Neuron (in vitro differentiated cells): ENCODE results near the gene DRC7.
"Not testable (repeated sequence)": the region's sequence is repeated elsewhere in the genome, so short reads cannot be mapped to it uniquely, and the experiment has no call there.

Source experiments
- H2AFZ ChIP-seq: one replicate; pipeline ENCODE4 v1.6.1; 2013; ENCODE audit warnings: low read depth, mild to moderate bottlenecking, inconsistent platforms, low read length, moderate library complexity
- H3K27me3 ChIP-seq: one replicate; pipeline ENCODE4 v1.6.1; 2013; ENCODE audit warnings: low read length; ENCODE audit not compliant: insufficient read depth
- H3K36me3 ChIP-seq: one replicate; pipeline ENCODE4 v1.6.1; 2013; ENCODE audit warnings: low read length; ENCODE audit not compliant: insufficient read depth
- H3K4me1 ChIP-seq: one replicate; pipeline ENCODE4 v1.6.1; 2013; ENCODE audit warnings: low read length; ENCODE audit not compliant: insufficient read depth
- H3K4me3 ChIP-seq: 2 replicates; pipeline ENCODE4 v1.5.1; 2013; ENCODE audit warnings: mild to moderate bottlenecking, low read length, moderate library complexity
- H3K9me3 ChIP-seq: one replicate; pipeline ENCODE4 v1.6.1; 2013; ENCODE audit warnings: low read length

DRC7 gene

DNA sequence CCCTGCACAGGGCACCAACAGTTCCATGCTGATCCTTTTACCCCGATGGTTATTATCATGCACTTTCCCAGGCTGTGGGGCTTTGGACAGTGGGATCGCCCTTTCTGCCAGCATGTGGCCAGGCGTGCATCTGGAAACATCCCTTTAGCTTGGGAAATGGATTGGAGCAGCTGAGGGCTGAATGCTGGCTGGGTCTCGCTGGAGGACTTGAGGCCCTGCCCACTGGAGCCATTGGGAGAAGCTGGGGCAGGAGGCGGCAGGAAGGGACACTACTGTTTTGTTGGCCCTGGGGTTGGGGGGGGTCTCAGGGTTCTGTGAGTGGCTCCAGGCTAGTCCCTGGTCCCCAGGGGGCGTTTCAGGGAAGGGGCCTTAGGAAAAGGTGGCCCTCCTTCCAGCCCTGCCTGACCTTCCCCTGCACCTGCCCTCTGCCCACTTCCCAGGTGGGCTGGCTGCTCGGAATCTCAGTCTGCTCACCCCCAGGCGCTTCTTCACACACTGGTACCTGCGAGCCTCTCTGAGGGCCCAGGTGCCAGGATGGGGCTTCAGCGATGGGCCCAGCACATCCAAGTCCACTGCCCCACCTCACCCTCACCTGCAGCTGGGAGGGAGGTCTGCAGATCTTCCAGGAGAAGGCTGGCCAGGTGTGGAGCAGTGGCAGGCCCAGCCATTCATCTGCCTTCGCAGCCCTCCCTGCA lies 28.1 kb upstream of the DRC7 start:
- H3K4me1 ChIP-seq, result no peaks in the 10 kb centered on the region
- peaks cover 29% of the 10 kb centered on the region for H3K36me3 ChIP-seq
- H2AFZ ChIP-seq, result no peak overlapping the region
- H3K27me3 ChIP-seq, result no peaks in the 10 kb centered on the region
- H3K4me3 ChIP-seq, result no peak overlapping the region
- H3K9me3 ChIP-seq, result no peaks in the 10 kb centered on the region

DNA sequence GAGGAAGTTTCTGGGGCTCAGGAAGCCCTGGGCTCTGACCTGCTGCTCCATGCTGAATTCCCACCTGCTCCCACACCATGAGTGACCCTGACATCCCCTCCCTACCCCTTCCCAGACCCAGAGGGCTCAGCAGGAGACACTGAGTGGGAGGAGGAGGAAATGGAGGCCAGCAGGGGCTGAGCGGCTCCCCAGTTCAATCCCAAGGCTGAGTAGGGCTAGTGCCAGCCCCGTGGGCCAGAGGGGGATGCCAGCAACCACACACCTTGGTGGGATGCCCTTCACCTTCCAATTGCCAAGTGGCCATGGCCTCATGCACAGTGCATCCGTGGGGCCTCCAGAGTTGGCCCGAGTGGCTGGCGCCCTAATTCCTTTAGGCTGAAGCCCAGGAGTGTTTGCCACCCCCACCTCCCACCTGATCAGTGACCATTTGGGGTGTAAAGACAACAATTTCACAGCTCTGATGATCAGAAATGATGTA lies 27.5 kb upstream of the DRC7 start:
- Histone ChIP-seq H3K36me3 (peaks cover 24% of the 10 kb centered on the region), H3K27me3 (no peaks in the 10 kb centered on the region), H3K9me3 (no peaks in the 10 kb centered on the region), H3K4me1 (no peaks in the 10 kb centered on the region), H2AFZ (no peak overlapping the region), H3K4me3 (no peak overlapping the region)

DNA sequence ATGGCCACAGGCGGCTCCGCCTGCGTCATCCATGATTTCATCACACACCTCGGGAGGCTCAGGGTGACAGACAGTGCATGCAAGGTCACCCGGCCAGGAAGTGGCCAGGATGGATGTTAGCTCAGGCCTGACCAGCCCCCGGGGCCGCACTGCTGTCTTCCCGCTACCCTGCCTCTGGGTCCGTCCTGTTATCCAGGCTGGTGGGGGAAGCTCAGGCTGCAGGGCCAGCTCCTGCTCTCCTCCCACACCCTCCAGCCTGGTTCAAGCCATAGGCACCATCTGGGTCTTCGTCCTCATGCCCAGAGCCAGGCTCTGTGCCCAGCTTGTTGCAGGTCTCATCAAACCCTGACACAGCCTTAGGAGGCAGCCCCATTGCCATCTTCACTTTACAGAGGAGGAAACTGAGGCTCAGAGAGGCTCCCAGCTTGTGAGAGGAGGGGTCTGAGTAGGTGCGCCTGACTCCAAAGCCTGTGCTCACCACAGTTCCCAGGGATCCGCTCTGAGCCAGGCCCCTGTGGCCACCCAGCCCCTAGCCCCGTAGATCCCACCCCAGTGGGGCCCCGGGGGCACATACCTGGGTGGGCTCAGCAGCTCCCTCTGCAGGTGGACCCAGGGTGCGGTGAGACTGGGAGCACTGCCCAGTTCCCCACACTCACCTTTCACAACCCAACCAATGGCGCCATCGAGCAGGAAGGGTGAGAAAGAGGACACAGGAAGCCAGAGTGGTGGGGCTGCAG lies 26.9 kb upstream of the DRC7 start:
- Histone ChIP-seq H2AFZ (no peak overlapping the region), H3K27me3 (no peaks in the 10 kb centered on the region), H3K36me3 (peaks cover 18% of the 10 kb centered on the region), H3K9me3 (no peaks in the 10 kb centered on the region), H3K4me3 (no peak overlapping the region), H3K4me1 (no peaks in the 10 kb centered on the region)

DNA sequence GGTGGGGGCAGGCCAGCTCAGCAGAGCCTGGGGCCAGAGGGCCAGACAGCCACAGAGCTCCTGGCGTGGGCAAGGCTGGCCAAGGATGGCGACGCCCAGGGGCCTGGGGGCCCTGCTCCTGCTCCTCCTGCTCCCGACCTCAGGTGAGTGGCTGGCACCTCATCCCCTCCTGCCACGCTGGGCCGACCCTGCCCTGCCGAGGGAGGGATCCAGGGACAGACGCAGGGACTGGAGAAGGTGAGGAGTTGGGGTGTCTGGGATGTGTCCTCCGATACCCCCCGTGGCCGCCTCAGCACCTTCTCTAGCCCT lies 26.4 kb upstream of the DRC7 start, which contains the start of gene ADGRG3:
Gene ADGRG3 (plus strand): TSS at position 44 of the 309 bp plus-strand sequence. CDS start 42 bp downstream, at position 86.
- Histone ChIP-seq H3K36me3 (peaks cover 12% of the 10 kb centered on the region), H3K27me3 (no peaks in the 10 kb centered on the region), H3K4me3 (no peak within 1 kb of the TSS), H3K4me1 (no peaks in the 10 kb centered on the region), H3K9me3 (no peaks in the 10 kb centered on the region), H2AFZ (no peak within 1 kb of the TSS)

DNA sequence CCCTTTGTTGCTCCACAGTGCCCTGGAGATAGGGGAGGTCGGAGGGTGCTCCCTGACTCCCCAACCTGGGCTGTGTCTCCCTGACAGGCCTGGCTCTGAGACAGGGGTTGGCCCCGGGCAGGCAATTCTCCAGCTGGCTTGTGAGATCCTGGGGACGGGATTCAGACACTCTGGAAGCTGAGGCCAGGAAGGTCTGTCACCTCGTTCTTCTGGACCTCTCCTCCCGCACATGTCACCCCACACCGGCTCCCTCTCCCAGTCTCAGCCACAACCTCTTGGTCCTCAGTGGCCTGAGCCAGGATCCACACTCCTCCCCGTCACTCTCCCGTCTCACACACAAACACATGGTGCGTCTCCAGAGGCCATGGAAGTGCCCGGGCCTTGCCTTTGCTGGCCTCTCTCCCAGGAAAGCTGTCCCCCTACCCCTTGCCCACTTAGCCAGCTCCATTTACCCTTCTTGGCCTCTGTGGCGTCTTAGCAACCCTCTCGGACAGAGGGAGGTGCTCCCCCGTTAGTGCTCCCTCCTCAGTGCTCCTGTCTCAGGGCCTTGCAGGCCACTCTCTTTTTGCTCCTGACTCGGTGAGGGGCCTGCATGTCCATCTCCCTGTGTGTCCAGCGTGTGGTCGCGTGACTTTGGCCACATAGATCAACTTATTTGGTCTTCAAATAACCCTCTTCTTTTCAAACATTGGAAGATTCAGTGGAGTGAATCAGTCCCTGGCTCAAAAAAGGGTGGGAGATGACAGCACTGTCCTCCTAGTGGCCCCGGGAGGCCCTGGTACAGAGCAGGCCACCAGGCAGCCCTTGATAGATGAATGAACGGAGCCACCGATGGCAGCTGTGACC lies 25.8 kb upstream of the DRC7 start:
- Histone ChIP-seq H3K36me3 (peaks cover 7% of the 10 kb centered on the region), H3K9me3 (no peaks in the 10 kb centered on the region), H3K4me3 (no peak overlapping the region), H2AFZ (no peak overlapping the region), H3K27me3 (peaks cover 4% of the 10 kb centered on the region), H3K4me1 (no peaks in the 10 kb centered on the region)

DNA sequence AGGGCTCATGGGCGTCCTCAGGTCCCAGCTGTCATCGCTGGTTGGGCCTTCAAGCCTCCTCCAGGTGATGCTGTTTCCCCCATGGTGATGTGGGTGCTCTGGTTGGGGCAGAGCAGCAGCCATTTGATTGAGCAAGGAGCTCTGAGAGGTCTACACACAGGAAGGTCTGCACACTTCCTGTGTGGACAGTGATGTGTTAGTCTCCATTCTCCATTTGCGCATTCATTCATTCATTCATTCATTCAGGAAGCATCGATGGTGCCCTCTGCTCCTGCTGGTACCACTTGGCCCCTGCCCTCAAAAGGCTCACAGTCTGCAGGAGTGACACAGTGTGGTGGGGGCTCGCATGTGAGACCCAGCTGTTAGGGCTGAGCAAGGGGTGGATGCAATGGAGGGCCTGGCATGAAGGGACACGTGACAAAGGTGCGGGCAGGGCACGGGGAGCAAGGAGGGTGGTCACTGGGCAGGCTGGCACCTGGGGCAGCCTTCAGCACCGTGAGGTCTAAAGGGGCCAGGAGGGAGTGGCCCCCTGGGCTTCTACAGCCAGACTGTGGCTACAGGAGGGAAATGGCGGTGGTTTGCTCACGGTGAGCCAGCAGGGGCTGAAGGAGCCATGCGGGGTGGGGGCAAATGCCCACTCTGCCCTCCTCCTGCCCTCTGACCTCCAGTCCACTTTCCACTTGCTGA lies 25.0 kb upstream of the DRC7 start:
- Histone ChIP-seq H3K27me3 (peaks cover 9% of the 10 kb centered on the region), H3K9me3 (no peaks in the 10 kb centered on the region), H3K36me3 (peaks cover under 1% of the 10 kb centered on the region), H3K4me1 (no peaks in the 10 kb centered on the region), H2AFZ (no peak overlapping the region), H3K4me3 (no peak overlapping the region)

DNA sequence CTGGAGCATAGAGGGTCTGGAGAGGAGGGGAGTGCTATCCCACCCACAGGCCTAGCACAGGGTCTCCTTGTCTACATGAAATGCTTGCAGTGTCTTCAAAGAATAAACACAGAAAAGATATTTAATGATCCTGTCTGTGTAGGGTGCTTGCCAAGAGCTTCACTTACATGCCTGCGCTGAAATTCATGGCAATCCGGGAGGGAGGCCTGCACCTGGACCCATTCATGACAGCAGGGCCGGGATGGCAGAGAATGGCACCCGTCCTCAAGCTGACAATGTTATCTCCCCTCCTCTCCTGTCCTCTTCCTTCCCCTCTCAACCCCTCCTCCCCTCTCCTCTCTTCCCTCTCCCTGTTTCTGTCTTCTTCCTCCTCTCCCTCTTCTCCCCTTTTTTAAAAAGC lies 24.4 kb upstream of the DRC7 start:
- Histone ChIP-seq H3K27me3 (peaks cover 9% of the 10 kb centered on the region), H3K36me3 (no peaks in the 10 kb centered on the region), H3K9me3 (no peaks in the 10 kb centered on the region), H3K4me1 (no peaks in the 10 kb centered on the region), H3K4me3 (no peak overlapping the region), H2AFZ (no peak overlapping the region)

DNA sequence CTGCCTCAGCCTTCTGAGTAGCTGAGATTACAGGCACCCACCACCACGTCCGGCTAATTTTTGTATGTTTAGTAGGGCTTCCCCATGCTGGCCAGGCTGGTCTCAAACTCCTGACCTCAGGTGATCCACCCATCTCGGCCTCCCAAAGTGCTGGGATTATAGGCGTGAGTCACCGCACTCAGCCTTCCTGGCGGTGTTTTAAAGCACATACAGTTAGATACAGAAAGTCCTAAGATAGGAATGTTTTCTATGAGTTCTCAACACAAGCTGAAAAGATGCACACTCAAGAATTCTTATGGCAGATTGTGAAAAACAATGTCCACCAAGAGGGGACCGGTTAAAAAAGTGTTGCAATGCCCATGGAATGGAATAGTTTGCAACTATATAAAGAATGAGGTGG lies 23.2 kb upstream of the DRC7 start:
- H3K4me3 ChIP-seq, H3K27me3 ChIP-seq, H3K36me3 ChIP-seq, H2AFZ ChIP-seq, H3K9me3 ChIP-seq, H3K4me1 ChIP-seq: not testable (repeated sequence)

DNA sequence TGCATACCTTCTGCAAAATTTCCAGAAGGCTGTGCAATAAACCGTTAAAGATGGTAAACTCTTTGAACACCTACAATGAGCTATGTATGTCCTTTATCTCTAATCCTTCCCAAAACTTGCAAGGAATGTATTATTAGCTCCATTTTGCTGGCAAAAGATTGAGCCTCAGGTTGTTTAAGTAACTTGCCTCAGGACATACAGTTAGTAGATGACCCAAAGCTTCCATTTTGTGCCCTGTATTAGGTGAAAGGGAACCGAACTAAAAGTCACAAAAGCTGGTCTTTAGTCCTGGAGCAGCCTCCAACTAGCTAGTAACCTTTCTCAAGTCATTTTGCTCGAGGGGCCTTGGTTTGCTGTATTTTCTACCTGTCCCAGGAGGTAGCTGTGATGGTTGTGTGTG lies 22.2 kb upstream of the DRC7 start:
- no peaks in the 10 kb centered on the region for H3K36me3 ChIP-seq
- no peaks in the 10 kb centered on the region for H3K4me1 ChIP-seq
- H3K27me3 ChIP-seq, result peaks cover 11% of the 10 kb centered on the region
- no peaks in the 10 kb centered on the region for H3K9me3 ChIP-seq
- H3K4me3 ChIP-seq, result no peak overlapping the region
- no peak overlapping the region for H2AFZ ChIP-seq

DNA sequence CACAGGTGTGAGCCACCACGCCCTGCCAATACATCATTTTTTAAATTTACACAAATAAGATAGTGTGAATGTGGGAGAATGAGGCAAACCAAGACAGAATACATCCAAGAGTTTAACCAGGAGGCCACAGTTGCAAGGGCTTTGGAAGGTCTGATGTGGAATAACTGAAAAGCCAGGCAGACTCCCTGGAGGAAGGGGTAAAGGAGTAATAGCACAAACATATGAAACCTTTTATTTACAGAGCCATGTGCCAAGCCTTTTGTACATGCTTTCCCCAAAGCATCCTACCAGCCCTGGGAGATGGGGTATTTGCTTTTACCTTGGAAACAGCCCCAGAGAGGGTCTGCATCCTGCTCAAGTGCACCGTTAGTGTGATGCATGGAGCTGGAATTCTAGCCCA lies 21.8 kb upstream of the DRC7 start:
- H3K27me3 ChIP-seq, result peaks cover 11% of the 10 kb centered on the region
- H3K9me3 ChIP-seq, result no peaks in the 10 kb centered on the region
- H2AFZ ChIP-seq, result no peak overlapping the region
- H3K4me1 ChIP-seq, result no peaks in the 10 kb centered on the region
- H3K4me3 ChIP-seq, result no peak overlapping the region
- no peaks in the 10 kb centered on the region for H3K36me3 ChIP-seq

DNA sequence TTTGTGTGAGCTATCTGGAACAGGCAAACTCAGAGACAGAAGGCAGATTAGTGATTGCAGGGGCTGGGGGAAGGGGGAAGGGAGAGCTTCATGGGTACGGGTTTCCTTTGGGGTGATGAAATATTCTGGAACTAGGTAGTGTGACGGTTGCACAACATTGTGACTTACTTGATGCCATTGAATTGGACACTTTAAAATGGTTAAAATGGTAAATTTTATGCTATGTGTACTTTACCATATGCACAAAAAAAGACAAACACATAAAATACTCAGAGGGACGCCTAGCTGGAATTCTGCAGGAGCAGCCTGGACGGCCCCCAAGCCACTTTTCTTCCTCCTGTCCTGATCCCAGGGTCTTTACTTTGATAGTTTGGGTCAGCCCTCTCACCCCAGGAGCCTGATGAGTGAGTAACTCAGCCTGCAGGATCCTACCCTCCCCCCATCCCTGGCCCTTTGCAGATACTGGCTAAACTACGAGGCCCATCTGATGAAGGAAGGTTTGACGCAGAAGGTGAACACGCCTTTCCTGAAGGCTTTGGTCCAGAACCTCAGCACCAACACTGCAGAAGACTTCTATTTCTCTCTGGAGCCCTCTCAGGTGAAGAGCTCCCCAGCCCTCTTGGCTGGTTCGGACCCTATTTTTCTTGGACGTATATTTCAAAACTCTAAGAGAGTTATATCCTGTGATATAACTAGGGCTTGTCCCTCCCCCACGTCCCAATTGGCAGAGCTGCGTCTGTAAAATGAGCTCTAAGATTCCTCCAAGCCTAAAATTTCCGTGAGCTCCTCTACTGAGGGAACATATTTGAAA lies 18.7 kb upstream of the DRC7 start:
- no peak overlapping the region for H3K4me3 ChIP-seq
- no peaks in the 10 kb centered on the region for H3K36me3 ChIP-seq
- no peaks in the 10 kb centered on the region for H3K9me3 ChIP-seq
- no peaks in the 10 kb centered on the region for H3K4me1 ChIP-seq
- H2AFZ ChIP-seq, result no peak overlapping the region
- H3K27me3 ChIP-seq, result peaks cover 11% of the 10 kb centered on the region

DNA sequence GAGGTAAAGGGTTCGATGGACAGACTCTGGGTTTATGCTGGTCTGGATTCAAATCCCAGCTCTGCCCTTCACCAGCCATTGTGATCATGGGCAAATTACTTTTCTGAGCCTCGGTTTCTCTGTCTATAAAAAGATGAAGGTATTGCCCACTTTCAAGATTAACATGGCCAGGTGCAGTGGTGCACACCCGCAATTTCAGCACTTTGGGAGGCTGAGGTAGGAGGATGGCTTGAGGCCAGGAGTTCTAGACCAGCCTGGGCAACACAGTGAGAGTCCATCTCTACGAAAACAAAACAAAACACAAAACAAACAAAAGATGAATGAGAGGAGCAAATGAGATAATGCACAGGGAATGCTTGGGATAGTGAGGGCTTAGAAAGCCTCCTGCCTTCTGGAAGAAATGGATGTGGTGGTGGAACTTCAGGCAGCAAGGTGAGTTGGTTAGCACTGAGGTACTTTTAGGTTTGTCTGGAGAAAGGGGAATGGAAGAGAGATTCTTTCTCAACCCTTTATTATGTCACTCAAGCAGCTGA lies 18.0 kb upstream of the DRC7 start:
- no peaks in the 10 kb centered on the region for H3K36me3 ChIP-seq
- no peak overlapping the region for H2AFZ ChIP-seq
- H3K4me1 ChIP-seq, result no peaks in the 10 kb centered on the region
- no peaks in the 10 kb centered on the region for H3K9me3 ChIP-seq
- H3K27me3 ChIP-seq, result peaks cover 11% of the 10 kb centered on the region
- no peak overlapping the region for H3K4me3 ChIP-seq
